ENCODE results near the gene PIWIL1.

PIWIL1 gene

DNA sequence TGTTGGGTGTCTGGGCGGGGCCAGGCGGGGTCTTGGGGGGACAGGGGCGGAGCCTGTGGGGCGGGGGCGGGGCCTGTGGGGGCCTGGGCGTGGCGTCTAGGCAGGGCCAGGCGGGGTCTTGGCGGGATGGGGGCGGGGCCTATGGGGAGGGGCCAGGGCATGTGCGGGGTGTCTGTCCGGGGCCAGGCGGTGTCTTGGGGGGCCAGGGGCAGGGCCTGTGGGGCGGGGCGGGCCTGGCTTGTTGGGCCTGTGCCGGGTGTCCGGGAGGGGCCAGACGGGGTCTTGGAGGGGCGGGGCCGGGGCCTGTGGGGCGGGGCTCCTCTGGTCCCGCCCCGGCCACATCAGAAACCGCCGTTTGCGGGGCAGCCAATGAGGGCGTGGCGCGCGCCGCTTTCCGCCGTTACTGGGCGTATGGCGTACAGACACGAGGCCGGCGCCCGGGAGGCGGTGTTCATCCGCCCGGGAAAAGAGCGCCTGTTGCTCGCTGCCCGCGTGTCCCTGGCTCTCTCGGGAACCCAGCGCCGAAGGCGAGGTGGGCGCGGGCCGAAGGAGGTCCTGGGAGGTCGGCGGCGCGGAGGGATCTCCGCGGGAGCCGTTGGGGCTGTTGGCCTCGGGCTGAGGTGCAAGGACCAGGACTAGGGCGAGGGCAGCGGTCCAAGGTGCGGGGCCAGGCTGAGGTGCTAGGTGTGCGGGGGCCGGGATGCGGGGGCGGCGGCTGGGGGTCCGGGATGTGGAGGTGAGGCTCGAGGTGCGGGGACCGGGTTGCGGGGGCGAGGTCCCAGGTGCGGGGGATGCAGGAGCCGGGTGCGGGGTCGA is at the start of gene PIWIL1:
TSS of gene PIWIL1 (plus strand) at position 400 of the 816 bp plus-strand sequence. CDS start 4,705 bp downstream, outside the sequence.
- DNase-seq = no peak

DNA sequence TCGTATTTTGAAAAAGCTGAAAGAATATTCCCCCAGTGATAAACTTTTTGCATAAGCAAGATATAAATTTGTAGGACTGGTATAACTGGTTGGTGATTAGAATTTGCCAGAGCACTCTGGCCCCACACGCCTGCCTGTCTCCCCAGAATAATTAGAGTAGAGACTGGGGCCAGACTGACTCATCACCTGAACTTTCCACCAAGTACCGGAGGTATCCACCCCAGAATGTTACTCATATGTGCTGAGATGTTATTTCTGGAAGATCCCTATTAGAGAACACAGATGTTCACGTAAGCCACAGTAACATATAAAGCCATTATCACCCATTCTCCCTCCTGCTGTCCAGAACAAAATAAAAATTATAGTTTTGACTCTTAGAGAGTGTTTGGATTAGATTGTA is 49.5 kb upstream of the PIWIL1 start:
- DNase-seq = no peak

GRCh38 chr12:130288691-130289090 is 49.0 kb upstream of the PIWIL1 start:
- no peak for DNase-seq

- DNase-seq = no peak
Observed at GRCh38 chr12:130290114-130290513, 47.6 kb upstream of the PIWIL1 start.

DNA sequence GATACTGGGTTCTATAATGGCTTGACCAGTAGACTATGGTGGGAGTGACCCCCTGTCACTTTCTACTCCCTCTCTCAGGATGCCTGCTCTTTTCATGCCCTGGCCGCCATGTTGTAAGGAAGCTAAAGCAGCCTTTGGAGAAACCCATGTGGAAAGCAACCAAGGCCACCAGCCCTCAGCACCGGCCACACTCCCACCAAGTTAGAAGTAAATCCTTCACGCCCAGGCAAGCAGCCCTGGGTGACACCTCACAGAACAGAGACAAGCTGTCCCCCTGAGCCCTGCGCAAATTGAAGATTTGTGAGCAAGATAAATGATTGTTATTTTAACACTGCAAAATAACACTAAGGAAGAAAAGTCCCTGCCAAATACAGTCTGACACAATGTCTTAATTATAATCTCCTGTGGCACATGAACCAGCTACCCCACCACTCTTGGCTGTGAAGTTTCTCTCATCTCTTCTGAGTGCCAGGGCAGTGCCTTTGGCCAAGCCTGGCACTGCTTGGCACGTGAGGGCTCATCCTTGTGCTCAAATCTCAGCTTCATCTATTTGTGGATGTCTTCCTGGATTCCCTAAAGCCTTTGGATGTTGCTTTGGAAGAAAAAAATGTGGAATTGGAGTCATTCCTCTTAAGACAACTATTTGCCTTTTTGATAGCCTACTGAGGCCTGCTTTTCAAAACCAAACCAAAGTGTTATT is 39.2 kb upstream of the PIWIL1 start:
- no peak for DNase-seq

GRCh38 chr12:130299574-130299973 is 38.1 kb upstream of the PIWIL1 start:
- DNase-seq = no peak

- DNase-seq = no peak
Observed at GRCh38 chr12:130300090-130300489, 37.6 kb upstream of the PIWIL1 start.

DNA sequence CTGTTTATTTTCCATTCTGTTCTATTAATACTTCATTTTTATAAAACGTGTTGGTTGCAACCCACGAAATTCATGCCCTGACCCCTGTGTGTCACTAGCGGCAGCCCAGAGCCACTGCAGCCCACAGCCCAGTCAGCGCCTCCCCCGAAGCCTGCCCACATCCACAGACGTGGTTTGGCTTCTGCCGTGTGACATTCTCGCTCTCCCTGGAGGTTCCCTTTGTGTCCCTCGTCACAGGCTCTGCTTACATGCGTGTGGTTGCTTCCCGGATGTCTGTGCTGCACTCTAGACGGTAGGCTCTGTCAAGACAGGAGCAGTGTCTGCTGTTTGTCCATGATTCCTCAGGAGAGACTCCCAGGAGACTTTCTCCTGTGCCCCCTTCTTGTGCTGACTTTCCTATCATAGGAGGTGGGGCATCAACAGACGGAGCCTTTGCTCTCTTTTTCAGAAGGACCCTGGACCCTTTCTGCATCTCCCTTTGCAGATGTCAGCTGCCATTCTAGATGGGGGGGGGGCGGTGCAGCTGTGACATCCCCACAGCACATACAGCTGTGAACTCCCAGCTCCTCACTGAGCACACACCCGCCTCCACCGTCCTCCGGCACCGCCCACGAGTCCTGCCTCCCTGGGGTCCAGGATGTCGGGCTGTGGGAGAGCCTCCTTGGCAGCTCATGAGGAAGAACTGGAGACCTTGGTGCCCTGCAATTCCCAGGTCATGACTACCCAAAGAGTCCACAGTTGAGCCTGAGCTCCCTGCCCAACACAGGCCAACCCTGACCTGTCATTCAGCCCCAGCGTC is 36.8 kb upstream of the PIWIL1 start:
- no peak for DNase-seq

DNA sequence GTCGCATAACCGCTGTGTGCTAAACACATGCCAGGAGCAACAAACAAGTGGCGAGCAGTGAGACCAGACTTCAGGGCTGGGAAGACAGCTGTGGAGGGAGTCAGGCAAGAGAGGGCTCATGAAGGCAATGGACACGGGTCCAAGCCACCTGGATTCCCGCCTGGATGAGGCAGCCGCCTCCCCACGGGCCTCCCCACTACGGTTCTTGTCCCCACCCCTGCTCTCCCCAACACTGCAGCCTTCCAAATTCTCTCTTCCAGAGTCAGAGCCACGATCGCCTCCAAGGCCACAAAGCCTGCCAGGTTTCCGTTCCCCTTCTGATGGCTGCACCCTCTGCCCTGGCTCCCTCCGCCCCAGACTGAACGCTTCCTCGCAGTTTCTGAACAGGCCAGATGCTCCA is 36.1 kb upstream of the PIWIL1 start:
- DNase-seq = no peak

DNA sequence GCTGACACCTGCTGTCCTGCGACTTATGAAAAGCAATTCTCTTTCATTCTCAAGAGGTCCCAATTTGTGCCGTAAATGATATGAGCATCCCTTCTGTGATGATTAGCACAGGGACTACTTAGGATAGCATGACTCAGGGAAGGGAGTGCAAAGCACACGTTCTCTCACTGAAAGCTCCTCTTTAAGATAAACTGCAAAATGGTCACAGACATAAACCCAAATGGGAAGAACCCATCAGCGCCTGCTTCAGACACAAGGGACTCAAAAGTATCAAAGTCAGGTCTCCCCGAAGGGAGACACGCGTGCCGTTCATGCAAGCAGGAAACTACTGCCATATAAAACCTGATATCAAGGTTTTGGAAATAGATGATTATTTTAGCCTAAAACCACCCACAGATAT is 33.9 kb upstream of the PIWIL1 start:
- no peak for DNase-seq

- DNase-seq = no peak
Observed at GRCh38 chr12:130307859-130308258, 29.8 kb upstream of the PIWIL1 start.

GRCh38 chr12:130308393-130308792 is 29.3 kb upstream of the PIWIL1 start:
- DNase-seq = no peak

- no peak for DNase-seq
Observed at GRCh38 chr12:130316251-130316650, 21.4 kb upstream of the PIWIL1 start.

GRCh38 chr12:130320536-130320935 is 17.2 kb upstream of the PIWIL1 start:
- no peak for DNase-seq

GRCh38 chr12:130322263-130322662 is 15.4 kb upstream of the PIWIL1 start:
- no peak for DNase-seq

GRCh38 chr12:130330685-130331084 is 7.0 kb upstream of the PIWIL1 start:
- no peak for DNase-seq

GRCh38 chr12:130331146-130331545 is 6.5 kb upstream of the PIWIL1 start:
- no peak for DNase-seq

- no peak for DNase-seq
Observed at GRCh38 chr12:130333341-130333740, 4.3 kb upstream of the PIWIL1 start.

DNA sequence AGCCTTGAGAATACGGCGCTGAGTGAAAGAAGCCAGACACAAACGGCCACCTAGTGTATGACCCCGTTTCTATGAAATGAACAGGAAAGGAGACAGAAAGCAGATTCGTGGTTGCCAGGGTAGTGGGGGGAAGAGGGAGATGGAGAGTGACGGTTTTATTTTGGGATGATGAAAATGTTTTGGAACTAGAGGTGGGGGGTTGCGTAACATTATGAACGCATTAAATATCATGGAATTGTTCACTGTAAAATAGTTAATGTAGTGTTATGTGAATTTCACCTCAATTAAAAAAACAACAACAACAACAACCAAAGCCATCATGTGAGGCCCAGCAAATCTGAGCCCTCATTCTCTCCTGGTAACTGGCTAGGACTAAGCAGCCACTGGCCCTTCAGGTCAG is 3.3 kb upstream of the PIWIL1 start:
- no peak for DNase-seq

DNA sequence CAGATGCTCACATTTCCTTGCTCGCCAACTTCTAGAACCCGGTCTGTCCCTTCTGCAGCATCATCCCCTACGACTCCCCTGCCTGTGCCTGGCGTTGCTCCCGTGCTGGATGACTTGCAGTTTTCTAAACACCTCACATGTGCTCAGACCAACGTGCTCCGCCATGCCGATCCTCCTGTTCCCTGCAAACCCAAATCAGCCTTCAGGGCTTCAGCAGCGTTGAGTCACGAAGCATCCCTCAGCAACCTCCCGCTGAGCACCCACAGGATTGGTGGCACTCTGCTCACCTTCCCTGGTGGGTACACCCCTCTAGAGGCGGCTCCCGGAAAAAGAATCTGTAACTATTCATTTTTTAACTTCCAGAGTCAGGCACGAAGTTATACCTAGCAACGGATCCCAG is 2.8 kb upstream of the PIWIL1 start:
- DNase-seq = no peak

DNA sequence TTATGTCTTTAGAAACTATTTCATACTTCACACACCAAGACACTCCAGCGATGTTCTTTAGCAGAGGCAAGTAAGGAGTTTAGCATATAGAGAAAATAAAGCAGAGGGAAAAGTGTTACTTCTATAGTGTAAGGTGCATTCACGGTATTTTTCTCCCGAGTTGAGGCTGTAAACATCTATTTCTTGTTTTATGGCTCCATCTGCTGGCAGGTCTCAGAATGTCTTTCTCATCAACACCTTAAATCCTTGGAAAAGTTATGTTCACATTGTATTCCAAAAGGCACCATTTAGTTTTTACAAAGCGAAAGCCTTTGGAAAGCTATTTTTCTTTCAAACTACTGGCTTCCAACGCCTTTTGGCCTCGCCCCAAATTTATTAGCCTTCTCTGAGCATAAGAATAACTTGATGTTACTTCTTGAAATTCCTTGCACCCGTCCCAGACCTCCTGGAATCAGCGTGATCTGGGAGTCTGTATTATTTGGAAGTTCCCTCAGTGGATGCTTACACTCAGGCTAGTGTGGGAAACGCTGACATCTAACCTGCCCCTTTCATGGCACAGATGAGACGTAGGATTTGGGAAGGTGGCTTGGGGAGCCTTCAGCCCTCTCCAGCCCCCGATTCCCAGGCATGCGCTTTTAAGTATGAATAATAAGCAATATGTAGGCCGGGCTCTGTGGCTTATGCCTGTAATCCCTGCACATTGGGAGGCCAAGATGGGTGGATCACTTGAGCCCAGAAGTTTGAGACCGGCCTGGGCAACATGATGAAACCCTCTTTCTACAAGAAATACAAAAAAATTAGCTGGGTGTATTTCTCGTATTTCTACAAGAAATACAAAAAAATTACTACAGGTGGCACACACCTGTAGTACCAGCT is 1.9 kb upstream of the PIWIL1 start:
- peak; percentile 33 for DNase-seq

- DNase-seq = no peak
Observed at GRCh38 chr12:130336723-130337487, 782 bp upstream of the PIWIL1 start.
